Neuronal stem cell (in vitro differentiated cells): ENCODE measurements around the gene THAP4.

ENCODE experiments used
- DNase-seq: peaks from one replicate; pipeline ENCODE4 v3.0.0-alpha.2; 2013; ENCODE audit warnings: low spot score
- H2AFZ ChIP-seq: one replicate; pipeline ENCODE4 v1.6.1; 2013; ENCODE audit warnings: mild to moderate bottlenecking, low read length, inconsistent platforms
- H2AK5ac ChIP-seq: 2 replicates; pipeline ENCODE4 v1.6.1; 2013; ENCODE audit warnings: low read depth, mild to moderate bottlenecking, inconsistent platforms, low read length, moderate library complexity, mixed read lengths
- H2BK120ac ChIP-seq: 2 replicates; pipeline ENCODE4 v1.6.1; 2013; ENCODE audit warnings: low read depth, mild to moderate bottlenecking, inconsistent platforms, low read length, moderate library complexity, mixed read lengths
- H2BK12ac ChIP-seq: one replicate; pipeline ENCODE4 v1.6.1; 2013; ENCODE audit warnings: low read length, inconsistent platforms
- H2BK15ac ChIP-seq: 2 replicates; pipeline ENCODE4 v1.6.1; 2013; ENCODE audit warnings: mild to moderate bottlenecking, low read length, inconsistent platforms, mixed read lengths
- H2BK5ac ChIP-seq: one replicate; pipeline ENCODE4 v1.6.1; 2013; ENCODE audit warnings: inconsistent platforms, mild to moderate bottlenecking, low read length, moderate library complexity
- H3K14ac ChIP-seq: one replicate; pipeline ENCODE4 v1.6.1; 2013; ENCODE audit warnings: low read length, inconsistent platforms
- H3K18ac ChIP-seq: 2 replicates; pipeline ENCODE4 v1.6.1; 2013; ENCODE audit warnings: low read length, inconsistent platforms
- H3K23ac ChIP-seq: 2 replicates; pipeline ENCODE4 v1.6.1; 2013; ENCODE audit warnings: low read depth, mild to moderate bottlenecking, mixed read lengths, low read length, inconsistent platforms; ENCODE audit not compliant: poor library complexity
- H3K27ac ChIP-seq: replicated peaks from 3 replicates; pipeline ENCODE4 v1.5.1; 2013; ENCODE audit warnings: low read length, inconsistent platforms
- H3K27me3 ChIP-seq, 3 experiments: 2 replicates each; pipeline ENCODE4 v1.6.1; 2013; ENCODE audit warnings: low read length in 3 of 3, mild to moderate bottlenecking in 2 of 3, inconsistent platforms in 1 of 3, low read depth in 1 of 3, mixed read lengths in 1 of 3, moderate library complexity in 1 of 3; ENCODE audit not compliant: control insufficient read depth in 3 of 3, insufficient read depth in 3 of 3
- H3K36me3 ChIP-seq, 2 donors: replicated peaks in 1 of 2; 2 replicates each; pipeline ENCODE4 v1.6.1; 2013; ENCODE audit warnings: low read length in 2 of 2; ENCODE audit not compliant: control insufficient read depth in 2 of 2, insufficient read depth in 2 of 2
- H3K4ac ChIP-seq: 2 replicates; pipeline ENCODE4 v1.6.1; 2013; ENCODE audit warnings: inconsistent platforms, mild to moderate bottlenecking, low read length, moderate library complexity
- H3K4me1 ChIP-seq, 2 donors: 1 replicate in 1 of 2; 2 replicates in 1 of 2; pipeline ENCODE4 v1.6.1; 2013; ENCODE audit warnings: low read length in 2 of 2, low read depth in 1 of 2; ENCODE audit not compliant: control insufficient read depth in 2 of 2, insufficient read depth in 1 of 2
- H3K4me2 ChIP-seq: one replicate; pipeline ENCODE4 v1.6.1; 2013; ENCODE audit warnings: mild to moderate bottlenecking, low read length, inconsistent platforms; ENCODE audit not compliant: insufficient read depth, poor library complexity, severe bottlenecking
- H3K4me3 ChIP-seq, 2 donors: 2 replicates each; pipeline ENCODE4 v1.5.1; 2013; ENCODE audit warnings: low read length in 2 of 2, mild to moderate bottlenecking in 2 of 2, inconsistent platforms in 1 of 2, moderate library complexity in 1 of 2
- H3K79me1 ChIP-seq: one replicate; pipeline ENCODE4 v1.6.1; 2013; ENCODE audit warnings: low read depth, mild to moderate bottlenecking, inconsistent platforms, low read length, moderate library complexity
- H3K9ac ChIP-seq: one replicate; pipeline ENCODE4 v1.6.1; 2013; ENCODE audit warnings: mild to moderate bottlenecking, low read depth, low read length, inconsistent platforms; ENCODE audit not compliant: poor library complexity
- H3K9me3 ChIP-seq, 2 donors: replicated peaks in 1 of 2; 2 replicates each; pipeline versions ENCODE3 to v1.6.1; 2013; ENCODE audit warnings: low read length in 2 of 2, mild to moderate bottlenecking in 2 of 2, inconsistent platforms in 1 of 2, low read depth in 1 of 2, mixed read lengths in 1 of 2, moderate library complexity in 1 of 2; ENCODE audit not compliant: control insufficient read depth in 2 of 2, insufficient read depth in 1 of 2
- H4K8ac ChIP-seq: one replicate; pipeline ENCODE4 v1.6.1; 2013; ENCODE audit warnings: low read depth, mild to moderate bottlenecking, inconsistent platforms, low read length, moderate library complexity
- H4K91ac ChIP-seq: one replicate; pipeline ENCODE4 v1.6.1; 2013; ENCODE audit warnings: low read length, low read depth, mild to moderate bottlenecking, inconsistent platforms; ENCODE audit not compliant: poor library complexity
- WGBS, 2 donors: extraction: QIAGEN DNeasy Blood & Tissue Kit; methylation state at CpG; one replicate each; pipeline ENCODE4 v1.1.7; 2013; ENCODE audit warnings: missing lambda C conversion rate in 2 of 2, mixed read lengths in 1 of 2; ENCODE audit not compliant: insufficient read length in 2 of 2, insufficient replicate concordance in 1 of 2; ENCODE audit errors: extremely low coverage in 2 of 2; 5-methylcytosine and 5-hydroxymethylcytosine counted together

THAP4 gene

DNA sequence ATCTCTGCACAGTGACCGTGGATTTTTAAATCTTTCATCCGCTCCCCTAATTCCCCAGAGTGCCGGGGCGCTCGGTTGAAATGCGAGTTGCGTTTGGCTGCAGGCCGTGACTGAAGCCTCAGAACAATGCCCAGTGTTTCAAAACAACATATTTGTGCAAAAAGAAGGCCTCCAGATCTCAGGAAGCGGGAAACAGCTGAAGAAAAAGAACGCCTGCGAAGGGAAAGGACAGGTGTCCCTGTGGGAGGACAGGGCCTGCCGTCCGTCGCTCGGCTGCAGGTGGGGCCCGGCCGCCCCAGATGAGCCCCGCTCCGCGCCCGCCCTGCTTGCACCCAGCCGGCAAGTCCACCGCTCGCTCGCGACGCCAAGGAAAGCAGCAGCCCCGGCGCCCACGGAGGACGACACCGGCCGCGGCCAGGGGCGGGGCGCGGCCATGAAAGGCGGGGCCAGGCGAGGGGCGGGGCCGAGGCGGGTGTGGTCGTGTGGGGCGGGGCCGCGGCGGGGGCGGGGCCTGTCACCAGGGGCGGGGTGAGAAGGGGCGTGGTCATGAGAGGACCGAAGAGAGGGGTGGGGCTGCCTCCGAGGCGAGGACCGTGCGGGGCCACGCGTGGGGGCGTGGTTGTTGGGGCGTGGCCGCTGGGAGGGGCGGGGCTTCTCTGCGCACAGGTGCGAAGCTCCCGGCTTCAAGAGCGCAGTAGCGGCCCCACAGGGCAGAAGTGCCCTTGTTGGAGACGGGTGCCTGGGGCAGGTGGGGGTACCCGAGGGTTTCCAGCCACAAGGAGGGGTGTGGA is 96.0 kb downstream of the THAP4 start:
- Histone ChIP-seq H3K9me3 (peaks cover 0 to 2% of the 10 kb centered on the region in 2 donors), H3K27me3 (peaks cover 8 to 49% (median 26%) of the 10 kb centered on the region in 3 experiments), H2AFZ (peak overlapping the region; percentile 66), H3K36me3 (no peaks in the 10 kb centered on the region), H4K8ac (peak overlapping the region; percentile 74), H3K14ac (peak overlapping the region; percentile 78), H3K4me1 (peaks cover 19 to 25% of the 10 kb centered on the region in 2 donors), H2BK12ac (no peak overlapping the region), H2BK5ac (no peak overlapping the region), H2BK15ac (no peak overlapping the region), H3K23ac (peak overlapping the region; percentile 39), H3K27ac (no peak overlapping the region), H3K4me3 (peak overlapping the region in 1 of 2 donors; percentile 72), H3K9ac (no peak overlapping the region), H4K91ac (no peak overlapping the region), H3K4ac (no peak overlapping the region), H2AK5ac (peak overlapping the region; percentile 81), H3K79me1 (peaks cover 2% of the 10 kb centered on the region), H3K4me2 (peak overlapping the region; percentile 67), H2BK120ac (no peak overlapping the region), H3K18ac (peak overlapping the region; percentile 93)
- peak; percentile 45 for DNase-seq
- WGBS, 2 donors: no CpG with 5 or more reads among the region's 68 CpGs

DNA sequence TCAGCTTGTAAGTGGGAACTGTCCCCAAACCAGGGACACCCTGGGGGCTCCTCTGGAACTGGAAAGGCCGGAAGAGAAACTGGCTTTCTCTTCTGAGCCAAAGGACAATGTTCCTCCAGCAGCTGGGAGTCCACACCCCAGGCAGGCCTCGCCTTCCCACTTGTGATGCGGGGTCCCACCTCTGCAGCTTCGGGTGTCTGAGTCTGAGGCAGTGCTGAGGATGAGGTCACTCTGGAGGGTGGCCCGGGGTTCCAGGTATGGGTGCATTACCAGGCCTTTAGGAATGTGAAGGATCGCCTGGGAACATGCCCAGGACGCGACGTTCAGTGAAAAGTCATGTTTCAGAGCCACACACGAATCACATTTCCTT is 96.6 kb downstream of the THAP4 start:
- H2AK5ac ChIP-seq: peak overlapping the region; percentile 40
- H2BK5ac ChIP-seq: peak overlapping the region; percentile 46
- H3K4me2 ChIP-seq: no peak overlapping the region
- no peak overlapping the region for H3K18ac ChIP-seq
- no peak overlapping the region for H2BK120ac ChIP-seq
- WGBS, 2 donors: no CpG with 5 or more reads among the region's 10 CpGs
- no peak overlapping the region for H4K8ac ChIP-seq
- no peak overlapping the region for H3K9ac ChIP-seq
- H3K79me1 ChIP-seq: no peaks in the 10 kb centered on the region
- no peak for DNase-seq
- H2AFZ ChIP-seq: peak overlapping the region; percentile 66
- H3K4me1 ChIP-seq: peaks cover 17 to 26% of the 10 kb centered on the region in 2 donors
- no peak overlapping the region for H3K27ac ChIP-seq
- no peak overlapping the region for H2BK15ac ChIP-seq
- H3K23ac ChIP-seq: no peak overlapping the region
- no peak overlapping the region for H3K4ac ChIP-seq
- no peak overlapping the region for H2BK12ac ChIP-seq
- H3K27me3 ChIP-seq: peaks cover 8 to 49% (median 26%) of the 10 kb centered on the region in 3 experiments
- H3K9me3 ChIP-seq: peaks cover 0 to 2% of the 10 kb centered on the region in 2 donors
- H3K36me3 ChIP-seq: no peaks in the 10 kb centered on the region
- no peak overlapping the region for H3K14ac ChIP-seq
- no peak overlapping the region for H4K91ac ChIP-seq
- no peak overlapping the region for H3K4me3 ChIP-seq

DNA sequence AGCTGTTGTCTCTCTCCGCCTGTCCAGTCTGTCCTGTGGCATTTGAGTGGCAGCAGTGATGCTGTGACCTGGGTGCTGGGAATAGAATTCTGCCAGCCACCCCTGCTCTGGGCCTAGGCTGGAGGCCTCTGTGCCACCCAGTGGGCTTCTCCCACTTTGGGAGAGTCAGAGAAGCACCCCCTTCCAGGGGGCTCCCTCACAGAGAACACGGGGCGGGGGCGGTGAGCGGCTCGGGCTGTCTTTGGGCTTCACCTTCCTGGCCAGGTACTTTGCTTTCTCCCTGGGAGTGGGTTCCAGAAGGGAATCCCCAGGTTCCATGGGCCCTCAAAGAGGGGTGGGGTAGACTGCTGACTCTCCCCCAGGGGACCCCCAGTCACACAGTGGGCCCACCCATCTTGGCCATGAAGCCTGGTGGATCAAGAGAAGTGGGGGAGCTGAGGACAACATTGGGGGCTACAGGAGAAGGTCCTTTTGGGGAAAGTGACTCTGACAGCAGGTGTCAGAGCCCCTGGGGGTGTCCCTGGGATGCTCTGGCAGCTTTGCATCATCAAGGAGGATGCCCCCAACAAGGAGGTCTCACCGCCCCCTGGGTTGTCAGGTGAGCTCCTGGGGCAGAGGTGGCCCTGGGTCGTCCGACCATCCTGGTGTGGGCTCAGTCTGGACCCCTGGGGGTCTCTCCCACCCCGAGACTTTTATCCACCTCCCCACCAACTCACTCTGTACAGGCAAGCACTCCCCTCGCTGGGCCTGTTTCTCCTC is 97.2 kb downstream of the THAP4 start:
- Histone ChIP-seq H2BK12ac (no peak overlapping the region), H3K9ac (no peak overlapping the region), H3K14ac (peak overlapping the region; percentile 11), H3K4me2 (no peak overlapping the region), H2BK5ac (peak overlapping the region; percentile 46), H4K8ac (no peak overlapping the region), H3K27ac (no peak overlapping the region), H3K4me1 (peaks cover 18 to 31% of the 10 kb centered on the region in 2 donors), H2AK5ac (peak overlapping the region; percentile 40), H2BK120ac (no peak overlapping the region), H3K9me3 (peaks cover 0 to 2% of the 10 kb centered on the region in 2 donors), H2AFZ (no peak overlapping the region), H3K4me3 (no peak overlapping the region), H3K27me3 (peaks cover 8 to 49% (median 26%) of the 10 kb centered on the region in 3 experiments), H3K18ac (no peak overlapping the region), H2BK15ac (no peak overlapping the region), H4K91ac (no peak overlapping the region), H3K79me1 (no peaks in the 10 kb centered on the region), H3K4ac (no peak overlapping the region), H3K23ac (peak overlapping the region; percentile 62), H3K36me3 (no peaks in the 10 kb centered on the region)
- WGBS, 2 donors: no CpG with 5 or more reads among the region's 11 CpGs
- no peak for DNase-seq
